GM12878 (cell line): ENCODE data around the gene MDGA2. TPM values are rescaled to one million over a fixed set of nuclear protein-coding genes. Genes with fewer than 3 reads are reported as not detected.

Experiments used
- ATAC-seq: fragments of 200-7000 bp; cut with Tn5 transposase; 3 replicates; pipeline ENCODE4 v1.9.1; 2020; ENCODE audit warnings: mild to moderate bottlenecking, moderate library complexity
- BruUV-seq: library from RNA; stranded (reverse); fragments of 400-500 nt; replicated peaks from 2 replicates; lab custom pipeline; 2021; lab: Mats Ljungman, UMichigan
- CTCF ChIA-PET: fragments of 300-600 bp; sonication (Branson Sonifier 250); formaldehyde crosslinking; extraction: SDS; loops from one replicate; lab custom pipeline; 2021; ENCODE audit warnings: inconsistent platforms; lab: Yijun Ruan, JAX
- POLR2A ChIA-PET: fragments of 350-600 bp; formaldehyde crosslinking; extraction: SDS; loops from one replicate; lab custom pipeline; 2021; ENCODE audit warnings: inconsistent platforms; lab: Charles Lee
- RAD21 ChIA-PET: fragments of 300-600 bp; sonication (Branson Sonifier 250); formaldehyde crosslinking; loops from one replicate; lab custom pipeline; 2023; ENCODE audit warnings: antibody characterized with exemption; ENCODE audit not compliant: unreplicated experiment; lab: Charles Lee
- SMC1A ChIA-PET: fragments of 300-600 bp; sonication (Branson Sonifier 250); formaldehyde crosslinking; loops from one replicate; lab custom pipeline; 2023; ENCODE audit not compliant: unreplicated experiment, uncharacterized antibody; lab: Charles Lee
- DNase-seq: peaks from one replicate; pipeline ENCODE4 v3.0.0-alpha.2; 2011; ENCODE audit warnings: low read depth, low spot score
- FAIRE-seq: peaks from 3 replicates; lab custom pipeline; 2011; peaks lifted over from hg19 to GRCh38; lab: Jason Lieb, UNC
- H2AFZ ChIP-seq: 2 replicates; pipeline ENCODE4 v1.6.0; 2011; ENCODE audit warnings: low read depth, low read length, control low read depth; ENCODE audit not compliant: control insufficient read depth
- H3K27ac ChIP-seq: 2 replicates; pipeline ENCODE4 v1.5.1; 2011; ENCODE audit warnings: control low read depth; ENCODE audit not compliant: control insufficient read depth, insufficient read depth
- H3K27me3 ChIP-seq, 2 experiments: replicated peaks in 1 of 2; 2 replicates each; pipeline versions ENCODE4 v1.6.0 to v1.6.1; 2011; ENCODE audit warnings: low read length in 1 of 2; ENCODE audit not compliant: control insufficient read depth in 2 of 2, insufficient read depth in 2 of 2
- H3K36me3 ChIP-seq, 2 experiments: 2 replicates each; pipeline ENCODE4 v1.5.1; 2011; ENCODE audit warnings: low read length in 1 of 2; ENCODE audit not compliant: control insufficient read depth in 2 of 2, insufficient read depth in 2 of 2
- H3K4me1 ChIP-seq: 2 replicates; pipeline ENCODE4 v1.6.1; 2011; ENCODE audit warnings: mild to moderate bottlenecking, low read length, moderate library complexity, mixed read lengths; ENCODE audit not compliant: control insufficient read depth, insufficient read depth
- H3K4me2 ChIP-seq: 2 replicates; pipeline ENCODE4 v1.6.0; 2011; ENCODE audit warnings: control low read depth; ENCODE audit not compliant: control insufficient read depth, insufficient read depth
- H3K4me3 ChIP-seq: fragments of 200-600 bp; sonication (generic); 2 replicates; pipeline ENCODE4 v1.5.1; 2016
- H3K79me2 ChIP-seq: 2 replicates; pipeline ENCODE4 v1.6.0; 2011; ENCODE audit warnings: low read length; ENCODE audit not compliant: control insufficient read depth, insufficient read depth
- H3K9ac ChIP-seq: 2 replicates; pipeline ENCODE4 v1.8.0; 2011; ENCODE audit warnings: low read length, control low read depth, mixed read lengths; ENCODE audit not compliant: control insufficient read depth, insufficient read depth
- H3K9me3 ChIP-seq: replicated peaks from 3 replicates; pipeline ENCODE4 v1.5.1; 2011; ENCODE audit warnings: mild to moderate bottlenecking, low read length; ENCODE audit not compliant: control insufficient read depth, insufficient read depth
- H4K20me1 ChIP-seq: 2 replicates; pipeline ENCODE4 v1.6.0; 2011; ENCODE audit not compliant: control insufficient read depth, insufficient read depth
- ASH2L ChIP-seq: fragments of 300-600, 200-600 bp; sonication (generic); IDR thresholded peaks from 2 replicates; pipeline ENCODE4 v1.6.1; 2017; ENCODE audit warnings: low read depth, mild to moderate bottlenecking, borderline replicate concordance
- BRCA1 ChIP-seq: IDR thresholded peaks from 2 replicates; pipeline ENCODE4 v1.6.1; 2011; ENCODE audit warnings: low read depth, low read length, improper control_type of control experiment
- CHD4 ChIP-seq: fragments of 200-600 bp; sonication (generic); IDR thresholded peaks from 2 replicates; pipeline ENCODE4 v1.6.1; 2016; ENCODE audit warnings: mild to moderate bottlenecking
- CREB1 ChIP-seq: IDR thresholded peaks from 2 replicates; pipeline ENCODE4 v1.6.1; 2012; ENCODE audit warnings: low read depth, mild to moderate bottlenecking, inconsistent platforms
- MEF2A ChIP-seq: IDR thresholded peaks from 2 replicates; pipeline ENCODE4 v1.6.1; 2011; ENCODE audit warnings: low read depth, mild to moderate bottlenecking, low read length, moderate library complexity; ENCODE audit not compliant: insufficient read depth
- MTA2 ChIP-seq: fragments of 450-650 bp; IDR thresholded peaks from 2 replicates; pipeline ENCODE4 v1.6.1; 2016; ENCODE audit warnings: low read depth, mild to moderate bottlenecking, moderate library complexity
- NFIC ChIP-seq: IDR thresholded peaks from 2 replicates; pipeline ENCODE4 v1.6.1; 2012; ENCODE audit warnings: low read depth, mild to moderate bottlenecking, inconsistent platforms, low read length, moderate library complexity
- TAF1 ChIP-seq: IDR thresholded peaks from 2 replicates; pipeline ENCODE4 v1.6.1; 2011; ENCODE audit warnings: mild to moderate bottlenecking, low read depth, low read length, borderline replicate concordance
- ZNF207 ChIP-seq: fragments of 450-650 bp; IDR thresholded peaks from 2 replicates; pipeline ENCODE4 v1.6.1; 2014; ENCODE audit warnings: antibody characterized with exemption, mild to moderate bottlenecking, borderline replicate concordance
- WGBS: methylation state at CpG from one replicate; pipeline ENCODE4 v1.1.6; 2016; ENCODE audit warnings: low lambda C conversion rate; ENCODE audit not compliant: insufficient replicate concordance, insufficient coverage; ENCODE audit errors: missing lambda C conversion rate; 5-methylcytosine and 5-hydroxymethylcytosine counted together
- in situ Hi-C: fragments of 300-500 bp; cut with MboI; formaldehyde crosslinking; loops from 9 replicates; pipeline ENCODE4 v1.14.3; 2018; ENCODE audit warnings: mixed read lengths
- intact Hi-C: fragments of 100-400 bp; cut with micrococcal nuclease; formaldehyde crosslinking; loops from one replicate; pipeline ENCODE4 v1.14.2; 2022; ENCODE audit not compliant: unreplicated experiment
- polyA plus RNA-seq, 11 experiments: library from polyadenylated mRNA; depleted of rRNA in 4 of 11; unstranded in 6 of 11; stranded (reverse) in 5 of 11; fragments of >200 nt; fragmentation: Nextera tagmentation in 4 of 11; fragmentation: Illumina TruSeq in 1 of 11; extraction: Ambion mirVana in 4 of 11; extraction: Trizol in 1 of 11; gene quantifications; 1 replicate in 1 of 11; 2 replicates in 10 of 11; pipeline versions ENCODE4 v1.2.1 to v1.2.3, GENCODE V29; 2011 to 2016; ENCODE audit warnings: inconsistent platforms in 2 of 11, missing spikeins in 2 of 11, low read depth in 1 of 11
- total RNA-seq, 4 experiments: library from RNA; depleted of rRNA in 3 of 4; stranded (reverse); fragments of >200 nt in 3 of 4; fragmentation: Illumina TruSeq in 1 of 4; extraction: Trizol in 1 of 4; gene quantifications; 2 replicates each; pipeline versions ENCODE4 v1.2.1 to v1.2.3, GENCODE V29; 2013 to 2021
- TF ChIP-seq, protein P1 (sequence below): fragments of 450-650 bp; IDR thresholded peaks from 2 replicates; pipeline ENCODE4 v1.6.1; 2016; ENCODE audit warnings: mild to moderate bottlenecking, moderate library complexity, borderline replicate concordance

MDGA2 gene
- total and polyA plus RNA-seq, 10 of the 15 experiments (the other 5 are each of a cell fraction or from before 2014, with no cell fraction given): not detected

DNA sequence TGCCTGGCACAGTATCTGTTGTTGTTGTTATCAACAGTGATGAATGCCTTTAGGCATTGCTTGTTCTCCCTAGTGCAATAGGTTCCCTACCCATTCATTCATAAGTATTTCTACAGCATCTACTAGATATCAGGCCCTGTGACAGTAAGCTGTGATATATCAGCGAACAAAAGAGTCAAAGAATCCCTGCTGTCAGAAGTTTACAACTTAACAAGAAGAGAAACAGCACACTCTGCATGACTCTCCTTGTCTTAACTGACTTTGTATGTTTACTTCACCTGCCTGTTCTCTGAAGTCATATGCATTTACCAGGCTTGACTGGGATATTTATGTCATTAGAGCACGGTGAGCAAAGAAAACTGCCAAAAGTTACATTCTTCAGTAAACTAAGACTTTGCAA lies 571.6 kb downstream of the MDGA2 start (continued):
- TF ChIP-seq, protein P1, sequence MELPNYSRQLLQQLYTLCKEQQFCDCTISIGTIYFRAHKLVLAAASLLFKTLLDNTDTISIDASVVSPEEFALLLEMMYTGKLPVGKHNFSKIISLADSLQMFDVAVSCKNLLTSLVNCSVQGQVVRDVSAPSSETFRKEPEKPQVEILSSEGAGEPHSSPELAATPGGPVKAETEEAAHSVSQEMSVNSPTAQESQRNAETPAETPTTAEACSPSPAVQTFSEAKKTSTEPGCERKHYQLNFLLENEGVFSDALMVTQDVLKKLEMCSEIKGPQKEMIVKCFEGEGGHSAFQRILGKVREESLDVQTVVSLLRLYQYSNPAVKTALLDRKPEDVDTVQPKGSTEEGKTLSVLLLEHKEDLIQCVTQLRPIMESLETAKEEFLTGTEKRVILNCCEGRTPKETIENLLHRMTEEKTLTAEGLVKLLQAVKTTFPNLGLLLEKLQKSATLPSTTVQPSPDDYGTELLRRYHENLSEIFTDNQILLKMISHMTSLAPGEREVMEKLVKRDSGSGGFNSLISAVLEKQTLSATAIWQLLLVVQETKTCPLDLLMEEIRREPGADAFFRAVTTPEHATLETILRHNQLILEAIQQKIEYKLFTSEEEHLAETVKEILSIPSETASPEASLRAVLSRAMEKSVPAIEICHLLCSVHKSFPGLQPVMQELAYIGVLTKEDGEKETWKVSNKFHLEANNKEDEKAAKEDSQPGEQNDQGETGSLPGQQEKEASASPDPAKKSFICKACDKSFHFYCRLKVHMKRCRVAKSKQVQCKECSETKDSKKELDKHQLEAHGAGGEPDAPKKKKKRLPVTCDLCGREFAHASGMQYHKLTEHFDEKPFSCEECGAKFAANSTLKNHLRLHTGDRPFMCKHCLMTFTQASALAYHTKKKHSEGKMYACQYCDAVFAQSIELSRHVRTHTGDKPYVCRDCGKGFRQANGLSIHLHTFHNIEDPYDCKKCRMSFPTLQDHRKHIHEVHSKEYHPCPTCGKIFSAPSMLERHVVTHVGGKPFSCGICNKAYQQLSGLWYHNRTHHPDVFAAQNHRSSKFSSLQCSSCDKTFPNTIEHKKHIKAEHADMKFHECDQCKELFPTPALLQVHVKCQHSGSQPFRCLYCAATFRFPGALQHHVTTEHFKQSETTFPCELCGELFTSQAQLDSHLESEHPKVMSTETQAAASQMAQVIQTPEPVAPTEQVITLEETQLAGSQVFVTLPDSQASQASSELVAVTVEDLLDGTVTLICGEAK: no peak
- TF ChIP-seq CREB1 (no peak), CHD4 (no peak), NFIC (no peak), ASH2L (no peak)

DNA sequence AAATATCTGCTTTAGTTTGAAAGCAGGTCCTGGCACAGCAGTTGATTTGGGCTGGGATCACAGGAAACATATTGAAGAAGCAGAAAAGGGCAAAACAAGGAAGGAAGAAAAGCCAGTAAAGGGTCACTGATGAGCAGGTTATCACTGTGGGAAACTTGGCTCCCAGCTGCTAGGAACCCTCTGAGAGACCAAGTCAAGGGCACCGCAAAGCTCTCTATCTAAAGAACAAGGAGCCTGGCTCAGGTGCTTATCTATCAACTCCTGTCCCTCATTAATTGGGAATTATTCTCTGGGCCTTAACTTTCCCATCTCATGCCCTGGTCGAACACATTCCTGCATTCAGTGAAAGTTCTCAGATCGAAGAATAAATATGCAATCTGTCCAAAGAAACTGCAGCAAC lies 572.9 kb downstream of the MDGA2 start:
- in situ Hi-C loops (no loop called here), intact Hi-C loops (no loop called here)
- ChIA-PET CTCF (no interaction called here), SMC1A (no interaction called here), RAD21 (no interaction called here), POLR2A (no interaction called here)
- Histone ChIP-seq H4K20me1 (no peaks in the 10 kb centered on the region), H3K79me2 (no peaks in the 10 kb centered on the region), H3K4me1 (no peaks in the 10 kb centered on the region), H2AFZ (no peak overlapping the region), H3K9me3 (no peaks in the 10 kb centered on the region), H3K36me3 (no peaks in the 10 kb centered on the region), H3K27ac (no peak overlapping the region), H3K9ac (no peak overlapping the region), H3K4me2 (no peak overlapping the region), H3K27me3 (no peaks in the 10 kb centered on the region), H3K4me3 (no peak overlapping the region)
- WGBS: 34% methylated on average over 3 of the region's 3 CpGs
- DNase-seq (no peak), ATAC-seq (no peak), FAIRE-seq (no peak)
- no TSS peak for BruUV-seq
- TF ChIP-seq MTA2: no peak
- TF ChIP-seq MEF2A: no peak
- no peak for TF ChIP-seq TAF1
- no peak for TF ChIP-seq BRCA1
- no peak for TF ChIP-seq ZNF207
